ENCODE results near the gene CADPS.

DNA sequence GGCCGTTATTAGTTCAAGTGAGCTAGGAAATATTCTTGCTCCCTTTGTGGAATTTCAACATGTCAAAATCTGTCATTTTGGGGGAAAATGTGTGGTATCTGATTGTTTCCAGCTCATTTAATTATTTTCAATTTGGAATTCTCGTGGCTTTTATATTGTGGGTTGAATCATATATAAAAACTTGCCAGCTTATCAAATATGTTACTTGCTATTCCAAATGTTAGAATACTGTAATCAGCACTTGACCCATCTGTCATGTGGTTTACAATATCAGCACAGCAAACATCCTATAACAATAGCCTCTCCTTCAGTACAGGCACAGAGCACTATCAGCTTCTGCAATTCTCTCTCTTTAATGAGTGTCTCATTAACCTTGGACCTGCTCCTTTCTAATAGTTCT lies 371.7 kb downstream of the CADPS start:
- TF ChIP-seq, protein P1, sequence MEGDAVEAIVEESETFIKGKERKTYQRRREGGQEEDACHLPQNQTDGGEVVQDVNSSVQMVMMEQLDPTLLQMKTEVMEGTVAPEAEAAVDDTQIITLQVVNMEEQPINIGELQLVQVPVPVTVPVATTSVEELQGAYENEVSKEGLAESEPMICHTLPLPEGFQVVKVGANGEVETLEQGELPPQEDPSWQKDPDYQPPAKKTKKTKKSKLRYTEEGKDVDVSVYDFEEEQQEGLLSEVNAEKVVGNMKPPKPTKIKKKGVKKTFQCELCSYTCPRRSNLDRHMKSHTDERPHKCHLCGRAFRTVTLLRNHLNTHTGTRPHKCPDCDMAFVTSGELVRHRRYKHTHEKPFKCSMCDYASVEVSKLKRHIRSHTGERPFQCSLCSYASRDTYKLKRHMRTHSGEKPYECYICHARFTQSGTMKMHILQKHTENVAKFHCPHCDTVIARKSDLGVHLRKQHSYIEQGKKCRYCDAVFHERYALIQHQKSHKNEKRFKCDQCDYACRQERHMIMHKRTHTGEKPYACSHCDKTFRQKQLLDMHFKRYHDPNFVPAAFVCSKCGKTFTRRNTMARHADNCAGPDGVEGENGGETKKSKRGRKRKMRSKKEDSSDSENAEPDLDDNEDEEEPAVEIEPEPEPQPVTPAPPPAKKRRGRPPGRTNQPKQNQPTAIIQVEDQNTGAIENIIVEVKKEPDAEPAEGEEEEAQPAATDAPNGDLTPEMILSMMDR (IDR thresholded peaks at IDR 0.05; ENCODE audit: low read length): no peak
- no peak for TF ChIP-seq EZH2 (IDR thresholded peaks at IDR 0.05; ENCODE audit: borderline replicate concordance, low read length)

Measured in OCI-LY1 (cell line).